ENCODE results near the gene EPB41L4B. TPM values are rescaled to one million over a fixed set of nuclear protein-coding genes. Genes with fewer than 3 reads are reported as not detected.

The EPB41L4B gene
- total RNA-seq, 1 donor from 2014 or later = 0.41 TPM

- Mint-ChIP-seq H3K36me3 (ENCODE audit: low read depth, unreplicated experiment) (no peaks in the 10 kb centered on the region), H3K27me3 (ENCODE audit: unreplicated experiment) (peaks cover 4% of the 10 kb centered on the region), H3K9me3 (ENCODE audit: unreplicated experiment) (no peaks in the 10 kb centered on the region), H3K4me1 (ENCODE audit: unreplicated experiment) (peaks cover 11% of the 10 kb centered on the region), H3K4me3 (ENCODE audit: unreplicated experiment) (no peak overlapping the region), H3K27ac (ENCODE audit: unreplicated experiment) (peak overlapping the region; percentile 5)
- TF ChIP-seq, protein P1, sequence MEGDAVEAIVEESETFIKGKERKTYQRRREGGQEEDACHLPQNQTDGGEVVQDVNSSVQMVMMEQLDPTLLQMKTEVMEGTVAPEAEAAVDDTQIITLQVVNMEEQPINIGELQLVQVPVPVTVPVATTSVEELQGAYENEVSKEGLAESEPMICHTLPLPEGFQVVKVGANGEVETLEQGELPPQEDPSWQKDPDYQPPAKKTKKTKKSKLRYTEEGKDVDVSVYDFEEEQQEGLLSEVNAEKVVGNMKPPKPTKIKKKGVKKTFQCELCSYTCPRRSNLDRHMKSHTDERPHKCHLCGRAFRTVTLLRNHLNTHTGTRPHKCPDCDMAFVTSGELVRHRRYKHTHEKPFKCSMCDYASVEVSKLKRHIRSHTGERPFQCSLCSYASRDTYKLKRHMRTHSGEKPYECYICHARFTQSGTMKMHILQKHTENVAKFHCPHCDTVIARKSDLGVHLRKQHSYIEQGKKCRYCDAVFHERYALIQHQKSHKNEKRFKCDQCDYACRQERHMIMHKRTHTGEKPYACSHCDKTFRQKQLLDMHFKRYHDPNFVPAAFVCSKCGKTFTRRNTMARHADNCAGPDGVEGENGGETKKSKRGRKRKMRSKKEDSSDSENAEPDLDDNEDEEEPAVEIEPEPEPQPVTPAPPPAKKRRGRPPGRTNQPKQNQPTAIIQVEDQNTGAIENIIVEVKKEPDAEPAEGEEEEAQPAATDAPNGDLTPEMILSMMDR (IDR thresholded peaks at IDR 0.05; ENCODE audit: unreplicated experiment) = no peak
- DNase-seq (ENCODE audit: low spot score) = no peak
Measured at GRCh38 chr9:109245310-109245897, 75.5 kb downstream of the EPB41L4B start.

DNA sequence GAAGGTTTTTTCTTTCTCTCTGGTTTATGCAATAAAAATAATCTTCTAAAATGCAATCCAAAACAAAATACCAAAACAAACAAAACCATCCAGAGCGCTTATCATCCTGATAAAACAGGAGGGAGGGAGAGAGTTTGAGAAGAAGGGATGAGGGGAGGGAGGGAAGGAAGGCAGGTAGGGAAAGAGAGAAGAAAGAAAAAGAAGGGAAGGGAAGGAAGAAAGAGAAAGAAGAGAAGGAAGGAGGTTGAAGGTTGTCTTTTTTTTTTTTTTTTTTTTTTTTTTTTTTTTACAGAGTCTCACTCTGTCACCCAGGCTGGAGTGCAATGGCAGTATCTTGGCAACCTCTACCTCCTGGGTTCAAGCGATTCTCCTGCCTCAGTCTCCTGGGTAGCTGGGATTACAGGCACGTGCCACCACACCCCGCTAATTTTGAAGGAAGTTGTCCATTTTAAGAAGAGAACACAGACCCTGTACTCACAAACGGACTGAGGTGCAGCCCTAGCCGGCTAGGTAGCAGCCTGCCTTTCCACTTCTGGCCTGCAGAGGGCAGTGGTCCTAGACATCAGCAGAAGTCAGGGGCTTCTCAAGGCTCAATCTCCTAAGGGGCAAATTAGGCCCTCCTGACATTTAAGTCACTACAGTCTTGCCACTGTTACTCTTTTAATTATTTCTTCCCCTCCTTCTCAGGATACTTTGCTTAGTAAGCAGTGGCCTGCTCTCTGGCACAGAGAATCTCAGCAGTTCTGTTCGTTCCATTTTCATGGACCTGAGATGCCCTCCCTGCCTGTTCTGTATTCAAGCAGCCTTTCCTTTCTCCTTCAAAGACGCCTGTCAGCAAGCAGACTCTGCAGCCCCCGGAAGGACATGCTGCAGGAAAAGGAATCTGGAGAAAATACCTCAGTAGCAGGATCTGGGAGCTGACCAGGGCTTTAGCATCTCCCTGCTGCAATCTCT, 76.4 kb downstream of the EPB41L4B start:
- Mint-ChIP-seq H3K27me3 (ENCODE audit: unreplicated experiment) (peaks cover 4% of the 10 kb centered on the region), H3K4me1 (ENCODE audit: unreplicated experiment) (peaks cover 11% of the 10 kb centered on the region), H3K4me3 (ENCODE audit: unreplicated experiment) (no peak overlapping the region), H3K27ac (ENCODE audit: unreplicated experiment) (no peak overlapping the region), H3K9me3 (ENCODE audit: unreplicated experiment) (no peaks in the 10 kb centered on the region), H3K36me3 (ENCODE audit: low read depth, unreplicated experiment) (no peaks in the 10 kb centered on the region)
- peak; percentile 76 for DNase-seq (ENCODE audit: low spot score)
- TF ChIP-seq, protein P1 (IDR thresholded peaks at IDR 0.05; ENCODE audit: unreplicated experiment) = peak; percentile 90

DNA sequence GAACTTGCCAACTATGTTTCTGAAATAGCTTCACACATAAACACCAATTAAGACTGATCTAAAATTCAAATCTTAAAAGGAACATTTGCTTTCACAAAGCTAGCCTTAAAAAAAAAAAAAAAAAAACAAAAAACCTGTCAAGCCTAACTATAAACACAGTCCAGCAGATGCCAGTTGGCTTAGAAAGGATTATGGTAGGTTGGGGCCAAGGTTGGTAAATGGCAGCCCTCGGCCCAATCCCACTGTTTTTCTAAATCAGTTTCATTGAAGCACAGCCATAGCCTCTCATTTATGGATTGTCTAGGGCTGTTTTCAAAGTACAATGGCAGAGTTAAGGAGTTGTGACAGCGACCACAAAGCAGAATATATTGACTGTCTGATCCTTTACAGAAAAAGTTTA, 78.1 kb downstream of the EPB41L4B start:
- Mint-ChIP-seq H3K4me3 (ENCODE audit: unreplicated experiment) (no peak overlapping the region), H3K4me1 (ENCODE audit: unreplicated experiment) (peaks cover 11% of the 10 kb centered on the region)
- DNase-seq (ENCODE audit: low spot score) = no peak

GRCh38 chr9:109242014-109242413, 78.8 kb downstream of the EPB41L4B start:
- peaks cover 4% of the 10 kb centered on the region for H3K27me3 Mint-ChIP-seq (ENCODE audit: unreplicated experiment)
- no peak overlapping the region for H3K4me3 Mint-ChIP-seq (ENCODE audit: unreplicated experiment)

More for the DNA sequence above, 78.1 kb downstream of the EPB41L4B start:
- TF ChIP-seq, protein P1 (IDR thresholded peaks at IDR 0.05; ENCODE audit: unreplicated experiment) = no peak
- Mint-ChIP-seq H3K36me3 (ENCODE audit: low read depth, unreplicated experiment) (peaks cover 6% of the 10 kb centered on the region), H3K27me3 (ENCODE audit: unreplicated experiment) (peaks cover 4% of the 10 kb centered on the region), H3K27ac (ENCODE audit: unreplicated experiment) (no peak overlapping the region), H3K9me3 (ENCODE audit: unreplicated experiment) (no peaks in the 10 kb centered on the region)

More at GRCh38 chr9:109242014-109242413, 78.8 kb downstream of the EPB41L4B start:
- Mint-ChIP-seq H3K27ac (ENCODE audit: unreplicated experiment) (no peak overlapping the region), H3K9me3 (ENCODE audit: unreplicated experiment) (no peaks in the 10 kb centered on the region), H3K36me3 (ENCODE audit: low read depth, unreplicated experiment) (peaks cover 10% of the 10 kb centered on the region), H3K4me1 (ENCODE audit: unreplicated experiment) (peaks cover 11% of the 10 kb centered on the region)
- no peak for DNase-seq (ENCODE audit: low spot score)
- TF ChIP-seq, protein P1 (IDR thresholded peaks at IDR 0.05; ENCODE audit: unreplicated experiment) = no peak
